ENCODE measurements around the gene HSPA5. TPM values are rescaled to one million over a fixed set of nuclear protein-coding genes. Genes with fewer than 3 reads are reported as not detected.
A peak's percentile ranks its signal among the peaks of the same experiment; 100 is the strongest.

Gene HSPA5
- total RNA-seq, 2 donors from 2014 or later: 245 to 487 TPM

DNA sequence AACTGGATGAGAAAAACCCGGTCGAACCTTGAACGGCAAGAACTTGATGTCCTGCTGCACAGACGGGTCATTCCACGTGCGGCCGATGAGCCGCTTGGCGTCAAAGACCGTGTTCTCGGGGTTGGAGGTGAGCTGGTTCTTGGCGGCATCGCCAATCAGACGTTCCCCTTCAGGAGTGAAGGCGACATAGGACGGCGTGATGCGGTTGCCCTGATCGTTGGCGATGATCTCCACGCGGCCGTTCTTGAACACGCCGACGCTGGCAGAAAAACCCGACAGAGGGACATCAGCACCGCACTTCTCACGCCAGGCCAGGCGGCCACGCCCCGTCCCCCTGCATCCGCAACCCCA, 519 bp downstream of the HSPA5 start:
- Histone ChIP-seq H3K36me3 (ENCODE audit: control insufficient read depth, insufficient read depth, low read length) (peaks cover 52% of the 10 kb centered on the region), H3K9me3 (ENCODE audit: control insufficient read depth, low read length) (no peaks in the 10 kb centered on the region), H3K27me3 (ENCODE audit: control insufficient read depth, insufficient read depth, low read length, poor library complexity, severe bottlenecking) (no peaks in the 10 kb centered on the region), H3K27ac (ENCODE audit: low read depth, low read length) (peak overlapping the region; percentile 95), H3K4me1 (ENCODE audit: control insufficient read depth, insufficient read depth, low read length) (no peaks in the 10 kb centered on the region), H3K9ac (ENCODE audit: extremely low read depth, low read length, poor library complexity, severe bottlenecking) (peak overlapping the region; percentile 99), H3K4me3 (ENCODE audit: low read length) (peak overlapping the region; percentile 99)
- Mint-ChIP-seq H3K4me1 (peaks cover 42% of the 10 kb centered on the region), H3K27ac (peak overlapping the region; percentile 99), H3K9me3 (no peaks in the 10 kb centered on the region), H3K4me3 (peak overlapping the region; percentile 95), H3K27me3 (ENCODE audit: insufficient read depth) (no peaks in the 10 kb centered on the region), H3K36me3 (ENCODE audit: low read depth) (peaks cover 56% of the 10 kb centered on the region)
- 0 to 1% methylated on average over 27 to 33 of the region's 33 CpGs for WGBS, 2 experiments (ENCODE audit: insufficient coverage in 1 of 2, insufficient read length in 1 of 2)
- DNase-seq: no peak
- TF ChIP-seq, protein P1, sequence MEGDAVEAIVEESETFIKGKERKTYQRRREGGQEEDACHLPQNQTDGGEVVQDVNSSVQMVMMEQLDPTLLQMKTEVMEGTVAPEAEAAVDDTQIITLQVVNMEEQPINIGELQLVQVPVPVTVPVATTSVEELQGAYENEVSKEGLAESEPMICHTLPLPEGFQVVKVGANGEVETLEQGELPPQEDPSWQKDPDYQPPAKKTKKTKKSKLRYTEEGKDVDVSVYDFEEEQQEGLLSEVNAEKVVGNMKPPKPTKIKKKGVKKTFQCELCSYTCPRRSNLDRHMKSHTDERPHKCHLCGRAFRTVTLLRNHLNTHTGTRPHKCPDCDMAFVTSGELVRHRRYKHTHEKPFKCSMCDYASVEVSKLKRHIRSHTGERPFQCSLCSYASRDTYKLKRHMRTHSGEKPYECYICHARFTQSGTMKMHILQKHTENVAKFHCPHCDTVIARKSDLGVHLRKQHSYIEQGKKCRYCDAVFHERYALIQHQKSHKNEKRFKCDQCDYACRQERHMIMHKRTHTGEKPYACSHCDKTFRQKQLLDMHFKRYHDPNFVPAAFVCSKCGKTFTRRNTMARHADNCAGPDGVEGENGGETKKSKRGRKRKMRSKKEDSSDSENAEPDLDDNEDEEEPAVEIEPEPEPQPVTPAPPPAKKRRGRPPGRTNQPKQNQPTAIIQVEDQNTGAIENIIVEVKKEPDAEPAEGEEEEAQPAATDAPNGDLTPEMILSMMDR (conservative IDR thresholded peaks at IDR 0.05): no peak

DNA sequence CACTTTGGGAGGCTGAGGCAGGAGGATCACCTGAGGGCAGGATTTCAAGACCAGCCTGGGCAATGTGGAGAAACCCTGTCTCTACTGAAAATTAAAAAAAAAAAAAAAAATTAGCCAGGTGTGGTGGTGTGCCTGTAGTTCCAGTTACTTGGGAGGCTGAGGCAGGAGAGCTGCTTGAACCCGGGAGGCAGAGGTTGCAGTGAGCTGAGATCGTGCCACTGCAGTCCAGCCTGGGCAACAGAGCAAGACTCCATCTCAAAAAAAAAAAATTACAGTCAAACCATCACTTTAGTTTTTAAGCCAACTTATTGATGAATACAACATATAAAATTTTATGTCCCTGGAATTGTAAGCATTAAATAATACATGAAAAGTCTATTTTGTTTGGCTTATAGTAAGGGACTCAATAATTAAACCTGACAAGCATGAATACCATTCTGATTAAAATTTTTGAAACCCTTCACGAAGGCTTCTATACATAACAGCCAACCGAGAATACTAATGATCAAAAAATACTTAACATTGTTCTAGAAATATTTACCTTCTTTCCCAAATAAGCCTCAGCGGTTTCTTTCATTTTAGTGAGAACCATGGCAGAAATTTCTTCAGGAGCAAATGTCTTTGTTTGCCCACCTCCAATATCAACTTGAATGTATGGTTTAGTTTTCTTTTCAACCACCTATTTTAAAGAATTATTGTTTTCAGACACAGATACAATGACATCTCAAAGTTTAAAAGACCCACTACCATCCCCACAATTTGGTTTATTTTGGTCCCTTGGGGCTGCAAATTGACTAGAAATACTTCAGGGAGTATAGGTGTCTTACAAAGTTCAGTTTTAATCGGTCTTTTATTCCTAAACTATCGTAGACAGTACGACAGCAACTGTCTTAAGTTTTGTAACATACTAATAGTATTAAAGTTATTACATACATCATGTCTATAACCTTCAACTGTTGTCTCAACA, 1.2 kb downstream of the HSPA5 start:
- Mint-ChIP-seq H3K36me3 (ENCODE audit: low read depth) (peaks cover 62% of the 10 kb centered on the region), H3K27me3 (ENCODE audit: insufficient read depth) (no peaks in the 10 kb centered on the region), H3K27ac (peak overlapping the region; percentile 99), H3K4me1 (peaks cover 48% of the 10 kb centered on the region), H3K9me3 (no peaks in the 10 kb centered on the region), H3K4me3 (peak overlapping the region; percentile 95)
- Histone ChIP-seq H3K27ac (ENCODE audit: low read depth, low read length) (no peak overlapping the region), H3K4me1 (ENCODE audit: control insufficient read depth, insufficient read depth, low read length) (no peaks in the 10 kb centered on the region), H3K9me3 (ENCODE audit: control insufficient read depth, low read length) (no peaks in the 10 kb centered on the region), H3K4me3 (ENCODE audit: low read length) (peak overlapping the region; percentile 99), H3K9ac (ENCODE audit: extremely low read depth, low read length, poor library complexity, severe bottlenecking) (peak overlapping the region; percentile 99), H3K36me3 (ENCODE audit: control insufficient read depth, insufficient read depth, low read length) (peaks cover 59% of the 10 kb centered on the region), H3K27me3 (ENCODE audit: control insufficient read depth, insufficient read depth, low read length, poor library complexity, severe bottlenecking) (no peaks in the 10 kb centered on the region)
- WGBS, 2 experiments (ENCODE audit: insufficient coverage in 1 of 2, insufficient read length in 1 of 2): 52 to 73% methylated on average over 3 to 8 of the region's 8 CpGs
- TF ChIP-seq, protein P1 (conservative IDR thresholded peaks at IDR 0.05): no peak
- no peak for DNase-seq

DNA sequence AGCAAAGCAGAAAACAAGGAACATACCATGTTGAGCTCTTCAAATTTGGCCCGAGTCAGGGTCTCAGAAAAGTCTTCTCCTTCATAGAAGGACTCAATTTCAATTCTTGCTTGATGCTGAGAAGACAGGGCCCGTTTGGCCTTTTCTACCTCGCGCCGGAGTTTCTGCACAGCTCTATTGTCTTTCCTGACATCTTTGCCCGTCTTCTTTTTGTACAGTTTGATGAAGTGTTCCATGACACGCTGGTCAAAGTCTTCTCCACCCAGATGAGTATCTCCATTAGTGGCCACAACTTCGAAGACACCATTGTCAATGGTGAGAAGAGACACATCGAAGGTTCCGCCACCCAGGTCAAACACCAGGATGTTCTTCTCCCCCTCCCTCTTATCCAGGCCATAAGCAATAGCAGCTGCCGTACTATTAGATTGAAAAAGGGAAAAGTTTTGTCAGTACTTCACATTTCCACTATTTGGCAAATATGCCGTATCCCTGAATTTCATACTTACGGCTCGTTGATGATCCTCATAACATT, 2.2 kb downstream of the HSPA5 start:
- peaks cover 62% of the 10 kb centered on the region for H3K36me3 Mint-ChIP-seq (ENCODE audit: low read depth)
- Histone ChIP-seq H3K9ac (ENCODE audit: extremely low read depth, low read length, poor library complexity, severe bottlenecking) (peak overlapping the region; percentile 99), H3K27me3 (ENCODE audit: control insufficient read depth, insufficient read depth, low read length, poor library complexity, severe bottlenecking) (no peaks in the 10 kb centered on the region), H3K4me1 (ENCODE audit: control insufficient read depth, insufficient read depth, low read length) (no peaks in the 10 kb centered on the region), H3K36me3 (ENCODE audit: control insufficient read depth, insufficient read depth, low read length) (peaks cover 65% of the 10 kb centered on the region), H3K9me3 (ENCODE audit: control insufficient read depth, low read length) (no peaks in the 10 kb centered on the region), H3K27ac (ENCODE audit: low read depth, low read length) (no peak overlapping the region), H3K4me3 (ENCODE audit: low read length) (peak overlapping the region; percentile 99)
- H3K27me3 Mint-ChIP-seq (ENCODE audit: insufficient read depth): no peaks in the 10 kb centered on the region
- no peak for DNase-seq
- peak overlapping the region; percentile 11 for H3K27ac Mint-ChIP-seq
- WGBS, 2 experiments (ENCODE audit: insufficient coverage in 1 of 2, insufficient read length in 1 of 2): 94 to 95% methylated on average over 9 to 14 of the region's 14 CpGs
- peaks cover 48% of the 10 kb centered on the region for H3K4me1 Mint-ChIP-seq
- TF ChIP-seq, protein P1 (conservative IDR thresholded peaks at IDR 0.05): no peak
- no peaks in the 10 kb centered on the region for H3K9me3 Mint-ChIP-seq
- peak overlapping the region; percentile 95 for H3K4me3 Mint-ChIP-seq

All from endodermal cell (in vitro differentiated cells).